ENCODE data around the gene LRP8. TPM values are rescaled to one million over a fixed set of nuclear protein-coding genes. Genes with fewer than 3 reads are reported as not detected.

Gene LRP8
- total and polyA plus RNA-seq, 9 of the 15 experiments (the other 6 are each of a cell fraction or from before 2014, with no cell fraction given) = 7.1 to 56.1 (median 31.3) TPM

DNA sequence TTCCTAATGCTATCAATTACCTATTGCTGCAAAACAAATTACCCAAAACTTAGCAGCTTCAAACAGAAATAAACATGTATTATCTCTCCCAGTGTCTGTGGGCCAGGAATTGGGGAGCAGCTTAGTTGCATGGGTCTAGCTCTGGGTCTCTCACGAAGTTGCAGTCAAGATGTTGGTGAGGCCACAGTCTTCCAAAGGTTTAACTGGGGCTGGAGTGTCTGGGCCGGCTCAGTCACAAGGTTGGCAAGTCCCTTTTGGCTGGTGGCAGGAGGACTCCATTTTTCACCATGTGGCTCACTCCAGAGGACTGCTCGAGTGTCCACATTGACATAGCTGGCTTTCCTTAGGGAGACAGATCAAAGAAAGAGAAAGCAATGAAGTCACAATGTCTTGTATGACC is 5.0 kb upstream of the LRP8 start:
- Histone ChIP-seq H4K20me1 (replicated peaks; ENCODE audit: control insufficient read depth, insufficient read depth, low read length) (no peaks in the 10 kb centered on the region), H3K9me1 (ENCODE audit: control insufficient read depth, insufficient read depth, low read length) (no peaks in the 10 kb centered on the region), H3K4me1 (replicated peaks in 1 of 2; ENCODE audit: control insufficient read depth in 2 of 2, insufficient read depth in 2 of 2, low read length in 2 of 2) (peaks cover 0 to 12% of the 10 kb centered on the region in 2 experiments; a peak in 2 of 5 replicates), H3K27ac (ENCODE audit: extremely low read depth, low read depth, low read length) (no peak overlapping the region), H3K9ac (ENCODE audit: insufficient read depth in 1 of 2, low read depth in 2 of 2, low read length in 2 of 2) (no peak overlapping the region; a peak in 1 of 4 replicates), H3K27me3 (ENCODE audit: control insufficient read depth in 2 of 2, insufficient read depth in 2 of 2, low read length in 2 of 2) (peaks cover 17 to 41% of the 10 kb centered on the region in 2 experiments), H3K9me3 (replicated peaks; ENCODE audit: control insufficient read depth, insufficient read depth, low read depth, low read length) (no peaks in the 10 kb centered on the region), H3K4me3 (no peak overlapping the region), H3K36me3 (ENCODE audit: control insufficient read depth, insufficient read depth, low read length) (no peaks in the 10 kb centered on the region), H3K4me2 (ENCODE audit: insufficient read depth, low read length) (no peak overlapping the region), H2AFZ (ENCODE audit: low read depth, low read length) (no peak overlapping the region), H3K79me2 (ENCODE audit: control insufficient read depth, insufficient read depth, low read length) (no peaks in the 10 kb centered on the region)
- WGBS (ENCODE audit: insufficient coverage, low coverage, missing lambda C conversion rate) = 5% methylated on average over 3 of the region's 3 CpGs
- ATAC-seq = no peak
- intact Hi-C loops (cut with micrococcal nuclease) = no loop called here
- TF ChIP-seq KLF6 (CRISPR knock-in tag; IDR thresholded peaks at IDR 0.05; ENCODE audit: borderline replicate concordance) (no peak), SIN3A (IDR thresholded peaks at IDR 0.05; ENCODE audit: borderline replicate concordance in 2 of 2, control insufficient read depth in 1 of 2, low read depth in 2 of 2, low read length in 2 of 2) (no peak), CBX8 (IDR thresholded peaks at IDR 0.05; ENCODE audit: borderline replicate concordance, extremely low read depth, low read depth, low read length, poor library complexity, severe bottlenecking) (no peak), KLF1 (tag; IDR thresholded peaks at IDR 0.05) (no peak), LARP7 (IDR thresholded peaks at IDR 0.05) (no peak), TFE3 (CRISPR knock-in tag; IDR thresholded peaks at IDR 0.05) (no peak), GATA2 (CRISPR knock-in tag; IDR thresholded peaks at IDR 0.05) (no peak), BMI1 (IDR thresholded peaks at IDR 0.05; ENCODE audit: low read length) (no peak), ZNF717 (CRISPR knock-in tag; IDR thresholded peaks at IDR 0.05) (no peak), E2F4 (CRISPR knock-in tag; IDR thresholded peaks at IDR 0.05; ENCODE audit: low read depth) (no peak), ZNF175 (CRISPR knock-in tag; IDR thresholded peaks at IDR 0.05; ENCODE audit: low read depth) (no peak)
- TF ChIP-seq, protein P1, sequence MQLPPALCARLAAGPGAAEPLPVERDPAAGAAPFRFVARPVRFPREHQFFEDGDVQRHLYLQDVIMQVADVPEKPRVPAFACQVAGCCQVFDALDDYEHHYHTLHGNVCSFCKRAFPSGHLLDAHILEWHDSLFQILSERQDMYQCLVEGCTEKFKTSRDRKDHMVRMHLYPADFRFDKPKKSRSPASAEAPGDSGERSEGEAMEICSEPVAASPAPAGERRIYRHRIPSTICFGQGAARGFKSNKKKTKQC (CRISPR knock-in tag; IDR thresholded peaks at IDR 0.05) = no peak
- TF ChIP-seq, protein P2, sequence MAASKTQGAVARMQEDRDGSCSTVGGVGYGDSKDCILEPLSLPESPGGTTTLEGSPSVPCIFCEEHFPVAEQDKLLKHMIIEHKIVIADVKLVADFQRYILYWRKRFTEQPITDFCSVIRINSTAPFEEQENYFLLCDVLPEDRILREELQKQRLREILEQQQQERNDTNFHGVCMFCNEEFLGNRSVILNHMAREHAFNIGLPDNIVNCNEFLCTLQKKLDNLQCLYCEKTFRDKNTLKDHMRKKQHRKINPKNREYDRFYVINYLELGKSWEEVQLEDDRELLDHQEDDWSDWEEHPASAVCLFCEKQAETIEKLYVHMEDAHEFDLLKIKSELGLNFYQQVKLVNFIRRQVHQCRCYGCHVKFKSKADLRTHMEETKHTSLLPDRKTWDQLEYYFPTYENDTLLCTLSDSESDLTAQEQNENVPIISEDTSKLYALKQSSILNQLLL (CRISPR knock-in tag; IDR thresholded peaks at IDR 0.05; ENCODE audit: borderline replicate concordance) = no peak
- FAIRE-seq = no peak
- ChIA-PET POLR2A (interaction anchor here (0.6 to 0.7 kb wide), 3 partner anchors 8 to 70 kb away, joined by 3 read pairs; no protein-coding TSS in a partner anchor), CTCF (ENCODE audit: low intra/inter-chr PET ratio) (no interaction called here)
- no TSS peak for BruUV-seq (replicated peaks)
- DNase-seq (ENCODE audit: extremely low read depth in 1 of 4, low spot score in 3 of 4) = no peak
- in situ Hi-C loops (cut with MboI) = no loop called here

All from K562 (cell line).